Measurements from ENCODE around the gene PABPN1L. TPM values are rescaled to one million over a fixed set of nuclear protein-coding genes. Genes with fewer than 3 reads are reported as not detected.

The PABPN1L gene
- total and polyA plus RNA-seq, 2 donors (not counting 1 experiment from before 2014, with no cell fraction given): 0.21 to 0.84 TPM

GRCh38 chr16:88871730-88872416 is 5.4 kb upstream of the PABPN1L start:
- H3K27ac ChIP-seq (ENCODE audit: low read length in 2 of 2): no peak overlapping the region
- ChIA-PET POLR2A (interaction anchor here (0.6 kb wide), 1 partner anchor 247 kb away, joined by 10 read pairs; no protein-coding TSS in a partner anchor), CTCF (interaction anchor here (0.7 kb wide), 1 partner anchor 53 kb away, joined by 3 read pairs; no protein-coding TSS in a partner anchor)
- no peak overlapping the region for H3K9ac ChIP-seq (ENCODE audit: low read length)
- H3K9me3 ChIP-seq (ENCODE audit: control extremely low read depth in 1 of 3, control insufficient read depth in 2 of 3, insufficient read depth in 1 of 3, low read length in 2 of 3): peaks cover 0 to 7% (median 0%) of the 10 kb centered on the region in 3 donors
- no peak for ATAC-seq (ENCODE audit: low read depth)
- no peaks in the 10 kb centered on the region for H3K9me3 Mint-ChIP-seq (ENCODE audit: insufficient read depth)
- H3K4me2 ChIP-seq (replicated peaks; ENCODE audit: low read depth, low read length, poor library complexity, severe bottlenecking): peak overlapping the region; percentile 53
- WGBS (ENCODE audit: insufficient coverage): 84% methylated on average over 13 of the region's 21 CpGs
- peaks cover 13 to 19% of the 10 kb centered on the region in 2 donors for H3K4me1 ChIP-seq (ENCODE audit: control insufficient read depth in 2 of 2, insufficient read depth in 2 of 2, low read length in 2 of 2)
- DNase-seq: no peak
- peaks cover 10% of the 10 kb centered on the region for H3K27me3 Mint-ChIP-seq
- peaks cover 0 to 19% of the 10 kb centered on the region in 2 experiments for H3K36me3 ChIP-seq (replicated peaks in 1 of 2; ENCODE audit: control extremely low read depth in 1 of 2, control insufficient read depth in 1 of 2, extremely low read depth in 1 of 2, insufficient read depth in 2 of 2, low read length in 1 of 2)
- no peak overlapping the region for H2AFZ ChIP-seq (ENCODE audit: insufficient read depth, low read depth, low read length, poor library complexity, severe bottlenecking)
- intact Hi-C loops (cut with micrococcal nuclease): no loop called here
- TF ChIP-seq EZH2 (IDR thresholded peaks at IDR 0.05; ENCODE audit: borderline replicate concordance, insufficient read depth, low read depth, low read length, poor library complexity, severe bottlenecking): no peak
- TF ChIP-seq, protein P1, sequence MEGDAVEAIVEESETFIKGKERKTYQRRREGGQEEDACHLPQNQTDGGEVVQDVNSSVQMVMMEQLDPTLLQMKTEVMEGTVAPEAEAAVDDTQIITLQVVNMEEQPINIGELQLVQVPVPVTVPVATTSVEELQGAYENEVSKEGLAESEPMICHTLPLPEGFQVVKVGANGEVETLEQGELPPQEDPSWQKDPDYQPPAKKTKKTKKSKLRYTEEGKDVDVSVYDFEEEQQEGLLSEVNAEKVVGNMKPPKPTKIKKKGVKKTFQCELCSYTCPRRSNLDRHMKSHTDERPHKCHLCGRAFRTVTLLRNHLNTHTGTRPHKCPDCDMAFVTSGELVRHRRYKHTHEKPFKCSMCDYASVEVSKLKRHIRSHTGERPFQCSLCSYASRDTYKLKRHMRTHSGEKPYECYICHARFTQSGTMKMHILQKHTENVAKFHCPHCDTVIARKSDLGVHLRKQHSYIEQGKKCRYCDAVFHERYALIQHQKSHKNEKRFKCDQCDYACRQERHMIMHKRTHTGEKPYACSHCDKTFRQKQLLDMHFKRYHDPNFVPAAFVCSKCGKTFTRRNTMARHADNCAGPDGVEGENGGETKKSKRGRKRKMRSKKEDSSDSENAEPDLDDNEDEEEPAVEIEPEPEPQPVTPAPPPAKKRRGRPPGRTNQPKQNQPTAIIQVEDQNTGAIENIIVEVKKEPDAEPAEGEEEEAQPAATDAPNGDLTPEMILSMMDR (IDR thresholded peaks at IDR 0.05): no peak
- H3K4me3 Mint-ChIP-seq: no peak overlapping the region
- no peak overlapping the region for H3K27ac Mint-ChIP-seq
- peaks cover 0 to 34% (median 4%) of the 10 kb centered on the region in 4 experiments for H3K27me3 ChIP-seq (replicated peaks in 1 of 4; ENCODE audit: control extremely low read depth in 1 of 4, control insufficient read depth in 3 of 4, insufficient read depth in 4 of 4, low read length in 3 of 4)
- H3K4me3 ChIP-seq (ENCODE audit: control extremely low read depth in 1 of 5, extremely low read depth in 1 of 5, insufficient read depth in 1 of 5, low read depth in 2 of 5, low read length in 4 of 5): no peak overlapping the region
- peaks cover 41% of the 10 kb centered on the region for H4K20me1 ChIP-seq (ENCODE audit: control insufficient read depth, insufficient read depth, low read length, poor library complexity, severe bottlenecking)
- no peaks in the 10 kb centered on the region for H3K79me2 ChIP-seq (ENCODE audit: control insufficient read depth, insufficient read depth, low read length)
- H3K4me1 Mint-ChIP-seq: peaks cover 9% of the 10 kb centered on the region

DNA sequence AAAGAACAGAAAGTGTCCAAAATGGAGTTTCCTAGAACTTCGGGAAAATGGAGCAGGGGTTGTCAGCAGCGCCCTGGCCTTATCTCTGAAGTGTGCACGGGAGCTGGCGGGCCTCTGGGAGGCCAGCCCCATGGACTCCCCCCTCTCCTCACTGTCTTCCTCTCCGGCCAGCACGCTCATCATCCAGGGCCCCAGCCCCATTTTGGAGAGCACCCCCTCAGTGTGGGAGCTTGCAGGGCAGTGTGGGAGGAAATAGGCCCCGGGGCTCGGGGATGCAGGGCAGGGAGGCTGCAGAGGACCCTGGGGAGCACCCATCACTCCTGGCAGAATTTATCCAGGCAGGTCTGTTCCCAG is 4.9 kb upstream of the PABPN1L start:
- H3K79me2 ChIP-seq (ENCODE audit: control insufficient read depth, insufficient read depth, low read length): no peaks in the 10 kb centered on the region
- H3K4me2 ChIP-seq (replicated peaks; ENCODE audit: low read depth, low read length, poor library complexity, severe bottlenecking): peak overlapping the region; percentile 53
- H3K4me3 ChIP-seq (ENCODE audit: control extremely low read depth in 1 of 5, extremely low read depth in 1 of 5, insufficient read depth in 1 of 5, low read depth in 2 of 5, low read length in 4 of 5): peak overlapping the region in 1 of 5 experiments; percentile 29
- H3K9me3 ChIP-seq (ENCODE audit: control extremely low read depth in 1 of 3, control insufficient read depth in 2 of 3, insufficient read depth in 1 of 3, low read length in 2 of 3): peaks cover 0 to 7% (median 0%) of the 10 kb centered on the region in 3 donors
- WGBS (ENCODE audit: insufficient coverage): 20% methylated on average over 4 of the region's 8 CpGs
- peak overlapping the region; percentile 1 for H3K9ac ChIP-seq (ENCODE audit: low read length)
- no peak for TF ChIP-seq EZH2 (IDR thresholded peaks at IDR 0.05; ENCODE audit: borderline replicate concordance, insufficient read depth, low read depth, low read length, poor library complexity, severe bottlenecking)
- TF ChIP-seq, protein P1 (IDR thresholded peaks at IDR 0.05): no peak
- ATAC-seq (ENCODE audit: low read depth) (no peak), DNase-seq (no peak)
- H4K20me1 ChIP-seq (ENCODE audit: control insufficient read depth, insufficient read depth, low read length, poor library complexity, severe bottlenecking): peaks cover 36% of the 10 kb centered on the region
- no peak overlapping the region for H3K27ac Mint-ChIP-seq
- H2AFZ ChIP-seq (ENCODE audit: insufficient read depth, low read depth, low read length, poor library complexity, severe bottlenecking): no peak overlapping the region
- H3K27me3 Mint-ChIP-seq: peaks cover 10% of the 10 kb centered on the region
- peaks cover 13 to 19% of the 10 kb centered on the region in 2 donors for H3K4me1 ChIP-seq (ENCODE audit: control insufficient read depth in 2 of 2, insufficient read depth in 2 of 2, low read length in 2 of 2)
- intact Hi-C loops (cut with micrococcal nuclease): no loop called here
- peak overlapping the region; percentile 54 for H3K4me3 Mint-ChIP-seq
- H3K36me3 ChIP-seq (replicated peaks in 1 of 2; ENCODE audit: control extremely low read depth in 1 of 2, control insufficient read depth in 1 of 2, extremely low read depth in 1 of 2, insufficient read depth in 2 of 2, low read length in 1 of 2): peaks cover 0 to 15% of the 10 kb centered on the region in 2 experiments
- no peaks in the 10 kb centered on the region for H3K9me3 Mint-ChIP-seq (ENCODE audit: insufficient read depth)
- POLR2A ChIA-PET: no interaction called here
- CTCF ChIA-PET: interaction anchor here (0.7 kb wide), 1 partner anchor 53 kb away, joined by 3 read pairs; no protein-coding TSS in a partner anchor
- H3K4me1 Mint-ChIP-seq: peaks cover 11% of the 10 kb centered on the region
- no peak overlapping the region for H3K27ac ChIP-seq (ENCODE audit: low read length in 2 of 2)
- peaks cover 0 to 34% (median 4%) of the 10 kb centered on the region in 4 experiments for H3K27me3 ChIP-seq (replicated peaks in 1 of 4; ENCODE audit: control extremely low read depth in 1 of 4, control insufficient read depth in 3 of 4, insufficient read depth in 4 of 4, low read length in 3 of 4)
